Keratinocyte (primary cell): ENCODE results near the gene COX8A. TPM values are rescaled to one million over a fixed set of nuclear protein-coding genes. Genes with fewer than 3 reads are reported as not detected.

ENCODE experiments used
- DNase-seq: peaks from one replicate; pipeline ENCODE4 v3.0.0-alpha.2; 2011; ENCODE audit warnings: low read depth, missing footprints, low spot score
- FAIRE-seq: peaks from 2 replicates; lab custom pipeline; 2011; peaks lifted over from hg19 to GRCh38; lab: Jason Lieb, UNC
- H2AFZ ChIP-seq: 2 replicates; pipeline ENCODE4 v1.6.0; 2012; ENCODE audit warnings: low read length, control low read depth, inconsistent platforms; ENCODE audit not compliant: control insufficient read depth
- H3K27ac ChIP-seq: 2 replicates; pipeline ENCODE4 v1.5.1; 2011; ENCODE audit warnings: low read length; ENCODE audit not compliant: control insufficient read depth, insufficient read depth
- H3K27me3 ChIP-seq: 3 replicates; pipeline ENCODE4 v1.6.0; 2011; ENCODE audit warnings: low read length; ENCODE audit not compliant: control insufficient read depth, insufficient read depth; ENCODE audit errors: extremely low read depth
- H3K36me3 ChIP-seq, 2 experiments: 2 replicates in 1 of 2; 3 replicates in 1 of 2; pipeline ENCODE4 v1.5.1; 2011; ENCODE audit warnings: low read length in 2 of 2, mild to moderate bottlenecking in 1 of 2; ENCODE audit not compliant: control insufficient read depth in 2 of 2, insufficient read depth in 2 of 2; ENCODE audit errors: extremely low read depth in 1 of 2
- H3K4me1 ChIP-seq: 3 replicates; pipeline ENCODE4 v1.5.1; 2011; ENCODE audit warnings: low read length; ENCODE audit not compliant: control insufficient read depth, insufficient read depth; ENCODE audit errors: extremely low read depth
- H3K4me2 ChIP-seq: 3 replicates; pipeline ENCODE4 v1.6.0; 2011; ENCODE audit warnings: low read depth, low read length; ENCODE audit not compliant: control insufficient read depth, insufficient read depth; ENCODE audit errors: extremely low read depth
- H3K4me3 ChIP-seq, 3 experiments: fragments of 200-600 bp in 1 of 3; sonication (generic) in 1 of 3; 2 replicates in 2 of 3; 3 replicates in 1 of 3; pipeline ENCODE4 v1.5.1; 2011 to 2016; ENCODE audit warnings: low read length in 3 of 3, mild to moderate bottlenecking in 3 of 3, control low read depth in 2 of 3, inconsistent platforms in 1 of 3, low read depth in 1 of 3, mixed read lengths in 1 of 3, mixed run types in 1 of 3, moderate library complexity in 1 of 3; ENCODE audit not compliant: control insufficient read depth in 2 of 3, insufficient read depth in 2 of 3; ENCODE audit errors: extremely low read depth in 1 of 3
- H3K79me2 ChIP-seq: 2 replicates; pipeline ENCODE4 v1.6.0; 2012; ENCODE audit warnings: low read length; ENCODE audit not compliant: control insufficient read depth, insufficient read depth
- H3K9ac ChIP-seq: 3 replicates; pipeline ENCODE4 v1.6.0; 2011; ENCODE audit warnings: low read length; ENCODE audit not compliant: control insufficient read depth, insufficient read depth; ENCODE audit errors: extremely low read depth
- H3K9me1 ChIP-seq: 3 replicates; pipeline ENCODE4 v1.6.0; 2011; ENCODE audit warnings: low read length; ENCODE audit not compliant: control insufficient read depth, insufficient read depth; ENCODE audit errors: extremely low read depth
- H3K9me3 ChIP-seq: 2 replicates; pipeline ENCODE4 v1.5.1; 2012; ENCODE audit warnings: low read depth, low read length; ENCODE audit not compliant: control insufficient read depth
- H4K20me1 ChIP-seq: 3 replicates; pipeline ENCODE4 v1.6.0; 2011; ENCODE audit warnings: low read length; ENCODE audit not compliant: control insufficient read depth, insufficient read depth; ENCODE audit errors: extremely low read depth
- CTCF ChIP-seq, 3 experiments: IDR thresholded peaks in 1 of 3; conservative IDR thresholded peaks in 1 of 3; optimal IDR thresholded peaks in 1 of 3; 2 replicates in 2 of 3; 3 replicates in 1 of 3; pipeline versions ENCODE3 to v1.5.1; 2011; ENCODE audit warnings: low read length in 3 of 3, mild to moderate bottlenecking in 3 of 3, moderate library complexity in 2 of 3, control low read depth in 1 of 3, inconsistent platforms in 1 of 3; ENCODE audit not compliant: insufficient read depth in 2 of 3; ENCODE audit errors: extremely low read depth in 1 of 3
- EZH2 ChIP-seq: IDR thresholded peaks from one replicate; pipeline ENCODE4 v1.6.1; 2012; ENCODE audit warnings: inconsistent platforms, mild to moderate bottlenecking, low read length, moderate library complexity
- dilution Hi-C: fragments of 300-500 bp; cut with MboI; formaldehyde crosslinking; loops from one replicate; pipeline ENCODE4 v1.7.0; 2020; ENCODE audit warnings: low sequenced_read_pairs; ENCODE audit not compliant: extremely low pct_ligation_motif_present
- polyA plus RNA-seq, 5 experiments: library from polyadenylated mRNA; depleted of rRNA in 3 of 5; stranded (reverse) in 3 of 5; stranded (forward) in 1 of 5; unstranded in 1 of 5; fragments of >200 nt; gene quantifications; 1 replicate in 1 of 5; 2 replicates in 3 of 5; 3 replicates in 1 of 5; pipeline versions ENCODE4 v1.2.1 to v1.2.3, GENCODE V29; 2011 to 2012; ENCODE audit warnings: missing spikeins in 2 of 5, low read depth in 1 of 5, low replicate concordance in 1 of 5

The COX8A gene
- polyA plus RNA-seq, 1 donor (not counting 4 experiments of a cell fraction or from before 2014, with no cell fraction given): 159 TPM

GRCh38 chr11:63938479-63939396 is 35.7 kb upstream of the COX8A start, which contains the start of gene NAA40:
NAA40 (plus strand) TSS chr11:63939002; CDS start chr11:63939097, 95 bp downstream.
- TF ChIP-seq CTCF (optimal IDR thresholded peaks at IDR 0.05 in 1 of 3, IDR thresholded peaks at IDR 0.05 in 1 of 3, conservative IDR thresholded peaks at IDR 0.05 in 1 of 3; ENCODE audit: extremely low read depth in 1 of 3, insufficient read depth in 2 of 3, low read length in 3 of 3) (no peak), EZH2 (no peak)
- Histone ChIP-seq H3K36me3 (no peaks in the 10 kb centered on the region), H2AFZ (peak within 1 kb of the TSS; percentile 98), H3K9me3 (no peaks in the 10 kb centered on the region), H3K4me3 (peak within 1 kb of the TSS; percentile 80 to 91 (median 89)), H4K20me1 (no peaks in the 10 kb centered on the region), H3K9me1 (no peaks in the 10 kb centered on the region), H3K4me2 (peak within 1 kb of the TSS; percentile 100), H3K27me3 (no peaks in the 10 kb centered on the region), H3K9ac (peak within 1 kb of the TSS; percentile 78), H3K79me2 (peaks cover 36% of the 10 kb centered on the region), H3K4me1 (peaks cover 14% of the 10 kb centered on the region), H3K27ac (peak within 1 kb of the TSS; percentile 77)
- FAIRE-seq (no peak), DNase-seq (peak; percentile 82)
- dilution Hi-C loops: no loop called here

- peak overlapping the region; percentile 58 for H3K27ac ChIP-seq
- DNase-seq: no peak
- peak overlapping the region; percentile 80 to 91 (median 87) for H3K4me3 ChIP-seq
- peaks cover 14% of the 10 kb centered on the region for H3K4me1 ChIP-seq
- peaks cover 43% of the 10 kb centered on the region for H3K79me2 ChIP-seq
- peak overlapping the region; percentile 71 for H3K9ac ChIP-seq
- TF ChIP-seq EZH2 (no peak), CTCF (optimal IDR thresholded peaks at IDR 0.05 in 1 of 3, IDR thresholded peaks at IDR 0.05 in 1 of 3, conservative IDR thresholded peaks at IDR 0.05 in 1 of 3; ENCODE audit: extremely low read depth in 1 of 3, insufficient read depth in 2 of 3, low read length in 3 of 3) (no peak)
- H3K9me1 ChIP-seq: no peaks in the 10 kb centered on the region
- no peaks in the 10 kb centered on the region for H3K27me3 ChIP-seq
- H4K20me1 ChIP-seq: no peaks in the 10 kb centered on the region
- no peaks in the 10 kb centered on the region for H3K9me3 ChIP-seq
- dilution Hi-C loops: no loop called here
- FAIRE-seq: no peak
- H3K36me3 ChIP-seq: no peaks in the 10 kb centered on the region
- peak overlapping the region; percentile 95 for H3K4me2 ChIP-seq
- peak overlapping the region; percentile 44 for H2AFZ ChIP-seq
Measured at GRCh38 chr11:63939397-63939891, 35.0 kb upstream of the COX8A start.
